GM12892 (cell line): ENCODE results near the gene PSD2.

Experiments used
- DNase-seq: peaks from one replicate; pipeline ENCODE4 v3.0.0; 2011; ENCODE audit not compliant: insufficient read length
- FAIRE-seq: peaks from 2 replicates; lab custom pipeline; 2011; peaks lifted over from hg19 to GRCh38; lab: Jason Lieb, UNC
- POLR2A ChIP-seq: IDR thresholded peaks from 2 replicates; pipeline ENCODE4 v1.6.1; 2011; ENCODE audit warnings: low read depth, low read length, control low read depth
- POLR2AphosphoS5 ChIP-seq: IDR thresholded peaks from 2 replicates; pipeline ENCODE4 v1.6.1; 2011; ENCODE audit warnings: low read depth, low read length, control low read depth
- TAF1 ChIP-seq: IDR thresholded peaks from 2 replicates; pipeline ENCODE4 v1.6.1; 2011; ENCODE audit warnings: low read depth, mild to moderate bottlenecking, control low read depth, low read length, borderline replicate concordance

The PSD2 gene

GRCh38 chr5:139856714-139857113 lies 61.1 kb downstream of the PSD2 start:
- FAIRE-seq, result no peak
- no peak for DNase-seq
- TF ChIP-seq POLR2AphosphoS5, result no peak
- TF ChIP-seq POLR2A, result no peak
- TF ChIP-seq TAF1, result no peak

GRCh38 chr5:139859013-139859412 lies 63.4 kb downstream of the PSD2 start:
- no peak for DNase-seq
- no peak for FAIRE-seq
- TF ChIP-seq POLR2AphosphoS5 (no peak), POLR2A (no peak), TAF1 (no peak)

GRCh38 chr5:139861021-139861888 lies 65.6 kb downstream of the PSD2 start:
- no peak for DNase-seq
- no peak for FAIRE-seq

GRCh38 chr5:139861889-139862207 lies 66.2 kb downstream of the PSD2 start:
- FAIRE-seq, result no peak
- TF ChIP-seq POLR2A (no peak), POLR2AphosphoS5 (no peak), TAF1 (no peak)

More at GRCh38 chr5:139861021-139861888, 65.6 kb downstream of the PSD2 start:
- TF ChIP-seq POLR2AphosphoS5, result no peak
- no peak for TF ChIP-seq POLR2A
- TF ChIP-seq TAF1, result no peak

GRCh38 chr5:139862313-139862712 lies 66.7 kb downstream of the PSD2 start:
- TF ChIP-seq POLR2AphosphoS5, result no peak
- no peak for TF ChIP-seq POLR2A
- TF ChIP-seq TAF1, result no peak
- FAIRE-seq, result peak; percentile 9

More at GRCh38 chr5:139861889-139862207, 66.2 kb downstream of the PSD2 start:
- no peak for DNase-seq

GRCh38 chr5:139862803-139863202 lies 67.2 kb downstream of the PSD2 start:
- no peak for TF ChIP-seq POLR2AphosphoS5
- no peak for TF ChIP-seq POLR2A
- TF ChIP-seq TAF1, result no peak
- peak; percentile 42 for FAIRE-seq
- no peak for DNase-seq

More at GRCh38 chr5:139862313-139862712, 66.7 kb downstream of the PSD2 start:
- DNase-seq, result no peak

- DNase-seq (no peak), FAIRE-seq (no peak)
- TF ChIP-seq POLR2A (no peak), POLR2AphosphoS5 (no peak), TAF1 (no peak)
These were observed 67.8 kb downstream of the PSD2 start for GRCh38 chr5:139863361-139863760.

GRCh38 chr5:139863855-139864558 lies 68.4 kb downstream of the PSD2 start:
- peak; percentile 71 for DNase-seq
- FAIRE-seq, result peak; percentile 88

GRCh38 chr5:139864716-139865483 lies 69.3 kb downstream of the PSD2 start:
- FAIRE-seq, result no peak
- no peak for DNase-seq
- TF ChIP-seq POLR2AphosphoS5 (no peak), POLR2A (no peak), TAF1 (no peak)

More at GRCh38 chr5:139863855-139864558, 68.4 kb downstream of the PSD2 start:
- TF ChIP-seq POLR2AphosphoS5 (no peak), TAF1 (no peak), POLR2A (no peak)

GRCh38 chr5:139867109-139867508 lies 71.5 kb downstream of the PSD2 start:
- no peak for TF ChIP-seq TAF1
- no peak for TF ChIP-seq POLR2AphosphoS5
- TF ChIP-seq POLR2A, result no peak
- FAIRE-seq (no peak), DNase-seq (no peak)

GRCh38 chr5:139867581-139867980 lies 72.0 kb downstream of the PSD2 start:
- FAIRE-seq (no peak), DNase-seq (no peak)
- no peak for TF ChIP-seq TAF1
- no peak for TF ChIP-seq POLR2A
- TF ChIP-seq POLR2AphosphoS5, result no peak
